IPS-18a (cell line): ENCODE measurements around the gene MIER3.

ENCODE experiments used
- H3K27ac ChIP-seq: one replicate; pipeline ENCODE4 v1.5.1; 2013; ENCODE audit warnings: low read length
- H3K27me3 ChIP-seq: one replicate; pipeline ENCODE4 v1.6.1; 2013; ENCODE audit warnings: mild to moderate bottlenecking, low read length; ENCODE audit not compliant: control insufficient read depth, insufficient read depth
- H3K36me3 ChIP-seq: one replicate; pipeline ENCODE4 v1.6.1; 2013; ENCODE audit warnings: low read depth, low read length; ENCODE audit not compliant: control insufficient read depth
- H3K4me1 ChIP-seq: one replicate; pipeline ENCODE4 v1.6.1; 2013; ENCODE audit warnings: low read depth, low read length; ENCODE audit not compliant: control insufficient read depth
- H3K4me3 ChIP-seq: one replicate; pipeline ENCODE4 v1.5.1; 2013; ENCODE audit warnings: low read length
- H3K9ac ChIP-seq: one replicate; pipeline ENCODE4 v1.6.1; 2013; ENCODE audit warnings: mild to moderate bottlenecking, low read length, moderate library complexity
- H3K9me3 ChIP-seq: one replicate; pipeline ENCODE4 v1.6.1; 2013; ENCODE audit warnings: low read depth, low read length; ENCODE audit not compliant: control insufficient read depth

The MIER3 gene, protein sequence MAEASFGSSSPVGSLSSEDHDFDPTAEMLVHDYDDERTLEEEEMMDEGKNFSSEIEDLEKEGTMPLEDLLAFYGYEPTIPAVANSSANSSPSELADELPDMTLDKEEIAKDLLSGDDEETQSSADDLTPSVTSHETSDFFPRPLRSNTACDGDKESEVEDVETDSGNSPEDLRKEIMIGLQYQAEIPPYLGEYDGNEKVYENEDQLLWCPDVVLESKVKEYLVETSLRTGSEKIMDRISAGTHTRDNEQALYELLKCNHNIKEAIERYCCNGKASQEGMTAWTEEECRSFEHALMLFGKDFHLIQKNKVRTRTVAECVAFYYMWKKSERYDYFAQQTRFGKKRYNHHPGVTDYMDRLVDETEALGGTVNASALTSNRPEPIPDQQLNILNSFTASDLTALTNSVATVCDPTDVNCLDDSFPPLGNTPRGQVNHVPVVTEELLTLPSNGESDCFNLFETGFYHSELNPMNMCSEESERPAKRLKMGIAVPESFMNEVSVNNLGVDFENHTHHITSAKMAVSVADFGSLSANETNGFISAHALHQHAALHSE

GRCh38 chr5:56951946-56952691 lies at the start of gene MIER3:
Gene MIER3 (minus strand): TSS chr5:56952123. CDS start chr5:56952102, 21 bp downstream.
- H3K9me3 ChIP-seq, result no peaks in the 10 kb centered on the region
- H3K36me3 ChIP-seq, result peaks cover 11% of the 10 kb centered on the region
- H3K4me1 ChIP-seq, result peaks cover 6% of the 10 kb centered on the region
- H3K9ac ChIP-seq, result peak within 1 kb of the TSS; percentile 67
- H3K27me3 ChIP-seq, result peaks cover 13% of the 10 kb centered on the region
- H3K27ac ChIP-seq, result no peak within 1 kb of the TSS
- peak within 1 kb of the TSS; percentile 73 for H3K4me3 ChIP-seq

DNA sequence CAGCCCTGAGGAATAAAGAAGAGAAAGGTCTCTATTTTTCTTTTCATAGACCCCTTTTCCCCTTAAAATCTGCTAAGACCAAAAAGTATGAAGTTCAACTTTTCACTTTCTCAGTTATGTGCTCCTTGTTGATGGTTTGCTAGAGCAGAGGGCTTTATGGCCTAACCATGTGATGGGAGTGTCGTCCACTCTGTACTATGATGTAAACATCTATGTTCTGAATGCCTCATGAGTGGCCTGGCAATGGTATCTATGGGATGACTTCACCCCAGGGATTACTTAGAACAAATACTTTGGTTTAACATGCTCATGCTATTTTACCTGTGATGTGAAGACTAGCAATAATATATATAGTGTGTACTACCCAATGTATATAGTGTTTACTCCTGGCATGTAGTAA lies 43.7 kb upstream of the MIER3 start:
- no peak overlapping the region for H3K4me3 ChIP-seq
- H3K27me3 ChIP-seq, result no peaks in the 10 kb centered on the region

DNA sequence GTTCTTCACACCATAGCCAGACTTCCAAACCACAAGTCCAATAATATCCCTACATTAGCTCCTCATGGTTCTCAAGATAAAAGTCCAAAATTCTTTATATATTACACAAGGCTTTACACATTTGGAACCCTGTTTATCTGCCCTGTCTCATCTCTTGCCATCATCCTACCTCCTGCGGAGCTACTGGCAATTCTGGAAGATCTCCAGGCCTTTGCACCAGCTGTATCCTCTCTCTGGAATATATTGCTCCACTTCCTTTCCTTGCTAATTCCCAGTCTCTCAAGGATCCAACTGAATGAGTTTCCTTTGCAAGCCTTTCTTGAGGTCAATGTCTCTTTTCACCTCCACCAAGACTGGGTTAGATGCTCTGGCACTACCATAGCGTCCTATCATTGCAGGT lies 41.3 kb upstream of the MIER3 start:
- H3K4me1 ChIP-seq, result no peaks in the 10 kb centered on the region
- no peaks in the 10 kb centered on the region for H3K27me3 ChIP-seq
- no peaks in the 10 kb centered on the region for H3K9me3 ChIP-seq
- no peak overlapping the region for H3K27ac ChIP-seq
- no peak overlapping the region for H3K9ac ChIP-seq
- H3K36me3 ChIP-seq, result no peaks in the 10 kb centered on the region
- no peak overlapping the region for H3K4me3 ChIP-seq

More for the DNA sequence above, 43.7 kb upstream of the MIER3 start:
- Histone ChIP-seq H3K9me3 (no peaks in the 10 kb centered on the region), H3K9ac (no peak overlapping the region), H3K36me3 (no peaks in the 10 kb centered on the region), H3K4me1 (no peaks in the 10 kb centered on the region), H3K27ac (no peak overlapping the region)

DNA sequence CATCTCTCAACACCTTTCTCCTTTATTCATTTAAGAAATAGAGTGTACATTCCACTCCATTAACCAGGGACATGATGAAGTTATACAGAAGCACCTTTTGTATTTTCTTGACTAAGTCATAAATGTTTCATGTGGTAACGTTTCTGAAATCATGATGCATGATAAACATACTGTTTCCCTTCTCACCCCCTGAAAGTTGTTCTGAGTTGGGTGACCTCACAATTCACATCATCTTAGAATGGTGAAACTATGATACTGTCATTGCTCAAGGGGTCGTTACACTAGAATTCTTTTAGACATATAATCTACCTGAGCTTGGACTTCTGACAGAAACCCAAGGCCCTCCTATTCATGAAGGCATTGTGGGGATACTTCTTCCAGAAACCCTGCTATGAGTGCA lies 37.8 kb upstream of the MIER3 start:
- no peaks in the 10 kb centered on the region for H3K36me3 ChIP-seq
- H3K9me3 ChIP-seq, result no peaks in the 10 kb centered on the region
- no peak overlapping the region for H3K4me3 ChIP-seq
- no peak overlapping the region for H3K27ac ChIP-seq
- H3K27me3 ChIP-seq, result no peaks in the 10 kb centered on the region
- H3K4me1 ChIP-seq, result no peaks in the 10 kb centered on the region
- no peak overlapping the region for H3K9ac ChIP-seq

GRCh38 chr5:56988490-56988889 lies 36.6 kb upstream of the MIER3 start:
- H3K4me1 ChIP-seq, result no peaks in the 10 kb centered on the region
- H3K36me3 ChIP-seq, result no peaks in the 10 kb centered on the region
- no peaks in the 10 kb centered on the region for H3K9me3 ChIP-seq
- H3K27me3 ChIP-seq, result no peaks in the 10 kb centered on the region
- no peak overlapping the region for H3K27ac ChIP-seq
- no peak overlapping the region for H3K9ac ChIP-seq
- no peak overlapping the region for H3K4me3 ChIP-seq

GRCh38 chr5:56987171-56987570 lies 35.2 kb upstream of the MIER3 start:
- Histone ChIP-seq H3K4me1 (no peaks in the 10 kb centered on the region), H3K27ac (no peak overlapping the region), H3K4me3 (no peak overlapping the region)

GRCh38 chr5:56986626-56986947 lies 34.7 kb upstream of the MIER3 start:
- H3K36me3 ChIP-seq, result no peaks in the 10 kb centered on the region
- no peak overlapping the region for H3K4me3 ChIP-seq
- no peak overlapping the region for H3K9ac ChIP-seq
- H3K4me1 ChIP-seq, result no peaks in the 10 kb centered on the region
- no peaks in the 10 kb centered on the region for H3K27me3 ChIP-seq
- no peaks in the 10 kb centered on the region for H3K9me3 ChIP-seq
- no peak overlapping the region for H3K27ac ChIP-seq

More at GRCh38 chr5:56987171-56987570, 35.2 kb upstream of the MIER3 start:
- Histone ChIP-seq H3K9me3 (no peaks in the 10 kb centered on the region), H3K27me3 (no peaks in the 10 kb centered on the region), H3K9ac (no peak overlapping the region), H3K36me3 (no peaks in the 10 kb centered on the region)

- no peaks in the 10 kb centered on the region for H3K27me3 ChIP-seq
- H3K9me3 ChIP-seq, result no peaks in the 10 kb centered on the region
- no peak overlapping the region for H3K27ac ChIP-seq
- H3K36me3 ChIP-seq, result no peaks in the 10 kb centered on the region
- no peak overlapping the region for H3K4me3 ChIP-seq
- no peaks in the 10 kb centered on the region for H3K4me1 ChIP-seq
- H3K9ac ChIP-seq, result no peak overlapping the region
Observed at GRCh38 chr5:56985936-56986625, 34.2 kb upstream of the MIER3 start.

GRCh38 chr5:56984445-56984844 lies 32.5 kb upstream of the MIER3 start:
- Histone ChIP-seq H3K4me3 (no peak overlapping the region), H3K27me3 (no peaks in the 10 kb centered on the region), H3K36me3 (no peaks in the 10 kb centered on the region), H3K9ac (no peak overlapping the region), H3K27ac (no peak overlapping the region), H3K4me1 (no peaks in the 10 kb centered on the region), H3K9me3 (no peaks in the 10 kb centered on the region)

DNA sequence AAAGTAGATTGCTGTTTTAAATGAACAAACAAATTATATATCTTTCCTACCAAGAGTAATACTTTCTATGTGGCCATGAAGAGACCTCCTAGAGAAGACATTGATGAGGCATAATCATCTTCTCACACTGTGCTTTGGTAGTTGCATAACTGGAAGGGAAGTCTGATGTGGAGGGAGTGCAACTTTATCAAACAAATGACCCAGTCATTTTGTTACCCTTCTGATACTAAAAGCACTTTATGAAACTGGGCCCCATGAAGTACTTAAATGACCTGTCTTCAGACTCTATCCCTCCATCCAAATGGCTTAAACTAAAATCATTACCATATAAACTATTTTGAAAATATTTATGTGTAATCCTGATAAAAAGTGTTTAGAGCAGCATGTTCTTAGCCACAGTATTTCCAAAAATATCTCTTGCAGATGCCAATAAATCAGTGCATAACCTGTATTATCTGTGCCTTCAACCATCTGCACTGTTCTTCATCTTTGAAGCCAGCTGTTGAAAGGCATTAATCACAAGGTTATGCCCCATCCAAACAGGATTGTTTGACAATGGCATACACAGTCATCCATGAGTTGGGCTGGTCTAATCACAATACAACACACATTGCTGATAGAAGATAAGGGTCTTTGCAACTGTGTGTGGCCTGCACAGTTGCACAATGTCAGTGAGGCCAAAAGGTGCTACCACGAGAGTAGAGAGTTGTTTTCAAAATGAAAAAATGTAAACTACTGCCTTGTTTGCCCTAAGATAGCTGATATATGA lies 31.9 kb upstream of the MIER3 start:
- H3K9ac ChIP-seq, result no peak overlapping the region
- H3K27ac ChIP-seq, result no peak overlapping the region
- no peaks in the 10 kb centered on the region for H3K27me3 ChIP-seq
- H3K4me3 ChIP-seq, result no peak overlapping the region
- no peaks in the 10 kb centered on the region for H3K9me3 ChIP-seq
- no peaks in the 10 kb centered on the region for H3K36me3 ChIP-seq
- H3K4me1 ChIP-seq, result no peaks in the 10 kb centered on the region
